Left ventricle myocardium superior (tissue), 1 donor: ENCODE results near the gene RAET1G. TPM values are rescaled to one million over a fixed set of nuclear protein-coding genes. Genes with fewer than 3 reads are reported as not detected.
"Not testable (repeated sequence)": the region's sequence is repeated elsewhere in the genome, so short reads cannot be mapped to it uniquely, and the experiment has no call there.

ENCODE experiments used
- ATAC-seq: fragments of 200-7000 bp; cut with Tn5 transposase; one replicate; pipeline ENCODE4 v1.9.1; 2020; ENCODE audit warnings: mild to moderate bottlenecking, moderate library complexity
- DNase-seq: peaks from one replicate; pipeline ENCODE4 v3.0.0-alpha.2; 2020
- intact Hi-C: fragments of 100-400 bp; cut with micrococcal nuclease; formaldehyde crosslinking; loops from one replicate; pipeline ENCODE4 v1.11.0; 2022
- total RNA-seq: library from RNA; stranded (reverse); fragmentation: NEBNext Ultra II Directional; extraction: Animal tissue kit (Norgen Biotek cat#: 25700); gene quantifications from one replicate; pipeline ENCODE4 v1.2.1, GENCODE V29; 2021
- donor health status: DM: no; HTN: yes; CAD: no; lungs with severe emphysema.

The RAET1G gene
- total RNA-seq, 1 donor from 2014 or later, result 0.32 TPM

DNA sequence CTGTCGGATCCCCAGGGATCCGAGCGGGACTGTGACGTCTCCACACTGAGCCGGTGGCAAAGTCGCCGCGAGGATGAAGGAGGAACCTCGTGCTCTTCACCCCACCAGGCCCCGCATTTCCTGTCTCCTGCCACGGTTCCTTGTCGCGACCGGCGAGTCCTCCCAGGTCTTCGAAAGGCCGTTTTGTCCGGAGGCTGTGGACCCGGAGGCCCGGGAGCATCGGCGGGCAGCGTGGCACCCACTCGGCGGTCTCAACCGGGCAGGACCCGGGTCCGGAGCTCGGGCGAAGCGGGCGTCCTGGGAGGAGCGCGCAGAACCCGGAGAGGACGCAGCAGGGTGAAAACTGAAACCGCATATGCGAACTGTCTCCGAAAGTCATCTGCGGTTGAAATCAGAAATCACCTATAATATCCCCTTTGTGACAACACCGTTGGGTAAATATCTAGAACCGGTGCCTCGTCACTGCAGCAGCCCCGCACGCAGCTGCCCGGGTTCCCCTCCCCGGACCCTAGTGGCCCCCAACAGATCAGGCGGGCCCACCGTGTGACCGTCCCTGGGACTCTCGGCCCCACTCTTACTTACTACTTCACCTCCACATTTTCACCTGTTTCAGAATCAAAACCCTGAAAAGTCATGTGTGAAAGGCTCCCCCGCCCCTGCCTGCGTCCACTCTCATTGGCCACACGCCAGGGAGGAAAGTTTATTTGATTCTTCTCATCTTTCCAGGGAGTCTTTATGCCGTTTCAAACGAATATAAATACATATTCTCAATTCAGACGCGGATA, 15.8 kb upstream of the RAET1G start:
- intact Hi-C loops, result loop anchor here (5.0 kb wide), 1 partner anchor 64 kb away; no protein-coding TSS in a partner anchor
- ATAC-seq, result no peak
- no peak for DNase-seq

DNA sequence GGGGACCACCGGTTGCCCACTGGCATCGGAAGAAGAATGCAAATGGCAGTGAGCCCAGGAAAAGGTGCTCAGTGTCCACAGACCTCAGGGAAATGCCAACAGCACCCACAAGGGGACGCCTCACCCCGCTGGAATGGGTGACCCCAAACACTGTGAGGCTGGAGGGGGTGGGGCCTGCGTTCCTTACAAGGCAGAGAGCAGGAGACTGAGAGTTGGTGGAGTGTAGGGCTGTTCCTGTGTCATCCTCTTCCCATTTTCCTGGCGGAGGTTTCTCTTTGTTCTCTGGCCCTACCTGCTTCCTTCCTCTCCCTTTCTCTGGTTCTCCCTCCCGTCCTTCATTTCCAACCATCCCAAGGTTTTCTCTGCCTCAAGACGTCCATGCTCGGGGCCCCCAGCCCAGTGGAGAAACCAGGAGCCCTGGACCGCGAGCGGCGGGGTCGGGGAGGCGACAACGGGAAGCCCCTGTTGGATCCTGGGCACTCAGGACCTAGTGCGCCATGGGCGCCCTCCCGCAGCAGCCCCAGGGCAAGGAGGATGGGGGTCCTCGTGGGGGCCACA, 15.2 kb upstream of the RAET1G start:
- not testable (repeated sequence) for ATAC-seq, DNase-seq
- intact Hi-C loops, result loop anchor here (5.0 kb wide), 1 partner anchor 64 kb away; no protein-coding TSS in a partner anchor

DNA sequence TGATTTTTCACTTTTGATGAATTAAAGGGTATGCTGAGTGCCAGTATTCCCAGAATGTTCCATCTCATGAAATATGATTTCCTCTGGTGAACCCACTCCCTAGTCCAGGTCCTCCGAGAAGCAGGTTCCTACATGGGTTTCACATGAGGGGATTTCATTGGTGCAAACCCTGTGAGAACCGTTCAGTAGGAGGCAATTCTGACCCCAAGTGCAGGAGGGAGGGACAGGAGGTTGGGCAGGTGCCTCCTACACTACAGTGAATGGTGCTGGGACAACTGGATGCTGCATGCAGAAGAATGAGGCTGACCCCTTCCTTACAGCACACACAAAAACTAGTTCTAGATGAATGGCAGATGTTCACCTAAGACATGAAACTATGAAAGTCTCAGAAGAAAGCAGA, 13.8 kb upstream of the RAET1G start:
- intact Hi-C loops, result loop anchor here (5.0 kb wide), 1 partner anchor 66 kb away; no protein-coding TSS in a partner anchor
- DNase-seq (no peak), ATAC-seq (no peak)

DNA sequence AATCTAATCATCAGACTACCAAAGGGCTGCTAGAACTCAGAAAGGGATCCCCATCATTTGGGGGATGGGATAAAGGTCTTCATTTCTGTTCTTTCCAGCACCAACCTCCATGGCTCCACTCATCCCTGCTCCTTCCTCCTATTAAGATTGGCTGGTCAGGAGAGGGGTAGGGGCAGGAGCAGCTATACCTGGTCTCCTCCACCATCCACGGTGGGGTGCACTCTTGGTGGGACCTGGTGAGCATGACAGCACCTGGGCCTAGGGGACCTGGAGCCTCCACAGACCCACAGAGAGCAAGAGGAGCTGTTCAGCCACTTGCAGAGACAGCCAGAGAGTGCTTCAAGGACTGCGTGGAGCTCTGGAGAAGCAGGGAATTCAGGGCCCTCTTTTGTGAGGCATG, 12.7 kb upstream of the RAET1G start:
- ATAC-seq (no peak), DNase-seq (no peak)
- intact Hi-C loops, result loop anchor here (5.0 kb wide), 1 partner anchor 67 kb away; no protein-coding TSS in a partner anchor

DNA sequence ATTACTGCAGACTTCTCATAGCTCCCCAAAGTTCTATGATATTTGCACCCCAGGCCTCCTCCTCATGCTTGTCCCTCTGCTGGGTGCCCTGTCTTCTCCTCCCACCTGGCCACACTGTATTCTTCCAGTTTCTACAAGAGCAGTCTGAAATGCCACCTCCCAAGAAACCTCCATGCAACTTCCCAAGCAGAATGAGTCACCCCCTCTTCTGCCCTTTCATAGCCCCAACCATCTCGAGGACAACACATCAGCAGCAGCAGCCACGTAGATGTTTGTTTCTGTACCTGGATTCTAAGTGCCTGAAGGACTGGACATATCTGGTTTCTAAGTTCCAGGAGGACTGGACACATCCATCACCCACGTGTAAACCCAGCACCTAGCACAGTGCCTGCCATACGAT, 12.3 kb upstream of the RAET1G start:
- intact Hi-C loops, result loop anchor here (5.0 kb wide), 1 partner anchor 67 kb away; no protein-coding TSS in a partner anchor
- no peak for DNase-seq
- ATAC-seq, result no peak

DNA sequence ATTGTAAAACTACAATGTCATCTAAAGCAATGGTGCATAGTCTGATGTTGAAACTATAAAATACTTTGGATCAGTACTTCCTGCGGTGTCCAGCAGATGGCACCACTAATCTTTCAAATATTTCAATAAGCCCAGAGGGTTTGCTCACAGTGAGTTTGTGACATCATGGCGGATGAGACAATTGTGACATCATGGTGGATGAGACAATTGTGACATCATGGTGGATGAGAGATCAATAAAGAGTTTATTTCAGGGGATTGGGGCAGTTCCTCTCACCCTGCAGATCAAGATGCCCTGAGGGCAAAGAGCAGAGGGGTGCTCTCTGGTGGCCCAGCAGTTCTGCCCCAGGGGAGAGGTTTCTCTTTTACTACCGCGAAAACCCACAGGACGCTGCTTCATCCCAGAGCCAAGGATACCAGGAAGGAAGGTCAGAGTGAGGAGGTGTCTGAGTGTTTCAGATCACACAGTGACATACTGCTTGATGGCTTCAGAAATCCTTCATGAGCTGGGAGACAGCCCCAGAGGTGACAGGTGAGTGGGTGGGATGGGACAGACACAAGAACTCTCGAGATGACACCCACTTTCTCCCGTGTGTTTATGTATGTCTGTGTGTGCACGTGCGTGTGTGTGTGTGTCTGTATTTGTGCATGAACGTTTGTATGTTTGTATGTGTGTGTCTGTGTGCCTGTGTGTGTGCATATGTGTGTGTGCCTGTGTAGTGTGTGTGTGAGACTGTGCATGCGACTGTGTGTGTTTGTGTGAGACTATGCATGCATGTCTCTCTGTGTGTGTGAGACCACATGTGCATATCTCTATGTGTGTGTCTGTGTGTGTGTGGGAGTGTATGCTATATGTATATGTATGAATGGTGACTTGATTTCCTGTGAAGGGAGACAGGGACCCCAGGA, 11.6 kb upstream of the RAET1G start:
- intact Hi-C loops, result loop anchor here (5.0 kb wide), 2 partner anchors 68 to 83 kb away; no protein-coding TSS in a partner anchor
- DNase-seq (peak; percentile 46), ATAC-seq (peak; percentile 74)

DNA sequence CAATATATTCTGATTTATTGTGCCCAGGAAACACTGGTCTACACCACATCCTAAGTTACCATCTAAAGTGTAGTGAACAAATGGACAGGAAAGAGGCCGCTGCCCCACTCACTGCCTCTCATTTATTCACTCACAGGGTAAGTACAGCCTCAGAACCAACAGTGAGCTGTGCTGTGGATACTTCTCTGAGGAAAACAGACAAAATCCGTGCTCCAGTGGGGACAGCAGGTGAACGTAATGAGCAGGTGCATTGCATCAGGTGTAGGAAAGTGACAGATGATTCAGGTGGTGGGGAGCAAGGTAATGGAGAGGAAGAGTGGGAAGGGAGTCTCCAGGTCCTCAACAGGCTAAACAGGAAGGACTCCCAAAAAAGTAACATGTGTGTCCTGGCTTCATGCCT, 10.5 kb upstream of the RAET1G start:
- intact Hi-C loops, result loop anchor here (5.0 kb wide), 1 partner anchor 84 kb away; no protein-coding TSS in a partner anchor
- ATAC-seq (no peak), DNase-seq (no peak)

DNA sequence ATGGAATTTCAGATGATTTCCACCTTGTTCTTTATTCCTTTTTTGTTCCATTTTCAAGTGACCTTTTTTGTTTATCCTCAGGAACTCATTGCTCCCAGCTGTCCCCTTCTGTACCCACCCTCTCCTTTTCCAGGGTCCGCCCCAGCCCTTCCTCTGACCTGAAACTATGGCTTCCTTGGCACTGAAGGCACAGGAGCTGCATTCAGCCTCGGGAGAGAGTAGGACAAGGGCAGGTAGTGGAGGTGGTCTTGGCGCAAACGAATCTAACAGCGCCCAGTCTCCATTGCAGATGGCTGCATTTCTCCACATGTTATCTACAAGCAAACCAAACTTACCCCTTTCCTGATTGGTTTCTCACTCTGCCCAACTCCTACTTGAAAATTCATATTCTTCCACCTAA, 10.1 kb upstream of the RAET1G start:
- intact Hi-C loops, result loop anchor here (5.0 kb wide), 1 partner anchor 84 kb away; no protein-coding TSS in a partner anchor
- ATAC-seq (no peak), DNase-seq (no peak)

DNA sequence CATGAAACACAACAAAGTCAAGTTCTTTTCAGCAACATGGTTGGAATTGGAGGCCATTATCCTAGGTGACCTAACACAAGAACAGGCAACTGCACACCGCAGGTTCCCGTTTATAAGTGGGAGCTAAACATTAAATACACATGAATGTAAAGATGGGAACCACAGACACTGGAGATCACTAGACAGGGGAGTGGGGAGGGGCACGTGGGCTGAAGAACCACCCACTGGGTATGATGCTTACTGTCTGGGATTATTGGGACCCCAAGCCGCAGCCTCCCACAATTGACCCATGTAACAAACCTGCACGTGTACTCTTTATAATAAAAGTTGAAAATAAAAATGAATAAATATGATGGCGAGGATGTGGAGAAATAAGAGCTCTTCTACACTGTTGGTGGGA, 8.6 kb upstream of the RAET1G start:
- intact Hi-C loops, result loop anchor here (5.0 kb wide), 1 partner anchor 86 kb away; no protein-coding TSS in a partner anchor
- DNase-seq (no peak), ATAC-seq (no peak)

DNA sequence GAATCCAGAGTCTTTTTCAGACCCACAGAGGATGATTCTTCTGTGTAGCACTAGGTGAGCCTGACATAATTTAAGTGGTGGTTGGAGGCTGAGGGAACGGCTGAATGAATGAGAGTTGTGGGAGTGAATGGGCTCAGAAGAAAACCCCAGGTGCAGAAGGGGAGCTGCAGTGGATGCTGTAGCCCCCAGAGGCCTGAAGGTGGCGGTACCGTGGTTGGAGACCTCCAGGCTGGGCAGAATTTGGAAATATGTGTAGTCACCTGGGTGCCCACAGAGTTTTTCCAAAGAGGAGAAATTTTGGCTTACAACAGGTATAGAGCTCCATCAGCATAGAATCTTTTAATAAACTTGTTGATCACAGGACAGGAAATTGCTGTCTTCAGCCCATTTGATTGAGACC, 6.5 kb upstream of the RAET1G start:
- DNase-seq (no peak), ATAC-seq (no peak)
- intact Hi-C loops, result loop anchor here (5.0 kb wide), 1 partner anchor 92 kb away; no protein-coding TSS in a partner anchor

DNA sequence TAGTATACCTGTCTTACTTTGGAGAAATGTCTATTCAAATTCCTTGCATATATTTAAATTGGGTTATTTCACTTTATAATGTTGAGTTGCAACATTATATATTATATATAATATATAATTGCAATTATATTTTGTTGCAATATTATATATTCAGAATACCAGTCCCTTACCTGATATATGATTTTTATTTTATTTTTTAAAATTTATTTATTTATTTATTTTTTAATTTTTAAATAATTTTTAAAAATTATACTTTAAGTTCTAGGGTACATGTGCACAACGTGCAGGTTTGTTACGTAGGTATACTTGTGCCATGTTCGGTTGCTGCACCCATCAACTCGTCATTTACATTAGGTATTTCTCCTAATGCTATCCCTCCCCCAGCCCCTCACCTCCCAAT, 4.1 kb upstream of the RAET1G start:
- DNase-seq, ATAC-seq: not testable (repeated sequence)
- intact Hi-C loops, result loop anchor here (5.0 kb wide), 1 partner anchor 90 kb away; no protein-coding TSS in a partner anchor

DNA sequence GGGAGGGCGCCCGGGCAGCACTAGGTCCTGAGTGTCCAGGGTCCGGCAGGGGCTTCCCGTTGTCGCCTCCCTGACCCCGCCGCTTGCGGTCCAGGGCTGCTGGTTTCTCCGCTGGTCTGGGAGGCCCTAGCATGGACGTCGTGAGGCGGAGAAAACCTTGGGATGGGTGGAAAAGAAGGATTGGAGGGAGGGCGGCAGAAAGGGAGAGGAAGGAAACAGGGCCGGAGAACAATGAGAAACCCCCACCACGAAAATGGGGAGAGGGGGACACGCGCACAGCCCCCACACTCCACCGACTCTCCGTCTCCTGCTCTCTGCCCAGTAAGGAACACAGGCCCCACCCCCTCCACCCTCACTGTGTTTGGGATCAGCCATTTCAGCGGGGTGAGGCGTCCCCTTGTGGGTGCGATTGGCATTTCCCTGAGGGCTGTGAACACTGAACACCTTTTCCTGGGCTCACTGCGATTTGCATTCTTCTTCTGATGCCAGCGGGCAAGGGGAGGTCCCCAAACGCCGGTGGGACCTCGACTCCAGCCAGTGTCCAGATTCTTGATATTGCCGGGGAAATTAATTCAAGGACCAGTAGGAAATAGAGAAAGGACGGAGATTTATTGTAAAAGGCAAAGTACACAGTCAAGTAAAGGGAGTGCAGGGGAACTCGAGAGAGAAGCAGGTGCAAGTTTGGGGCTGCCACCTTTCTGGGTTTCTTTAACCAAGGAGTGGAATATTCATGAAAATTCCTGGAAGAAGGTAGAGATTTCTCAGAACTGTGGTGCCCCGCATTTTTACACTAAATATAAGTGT, 3.3 kb upstream of the RAET1G start:
- DNase-seq (peak; percentile 92), ATAC-seq (peak; percentile 93)
- intact Hi-C loops, result loop anchor here (5.0 kb wide), 1 partner anchor 89 kb away; no protein-coding TSS in a partner anchor

DNA sequence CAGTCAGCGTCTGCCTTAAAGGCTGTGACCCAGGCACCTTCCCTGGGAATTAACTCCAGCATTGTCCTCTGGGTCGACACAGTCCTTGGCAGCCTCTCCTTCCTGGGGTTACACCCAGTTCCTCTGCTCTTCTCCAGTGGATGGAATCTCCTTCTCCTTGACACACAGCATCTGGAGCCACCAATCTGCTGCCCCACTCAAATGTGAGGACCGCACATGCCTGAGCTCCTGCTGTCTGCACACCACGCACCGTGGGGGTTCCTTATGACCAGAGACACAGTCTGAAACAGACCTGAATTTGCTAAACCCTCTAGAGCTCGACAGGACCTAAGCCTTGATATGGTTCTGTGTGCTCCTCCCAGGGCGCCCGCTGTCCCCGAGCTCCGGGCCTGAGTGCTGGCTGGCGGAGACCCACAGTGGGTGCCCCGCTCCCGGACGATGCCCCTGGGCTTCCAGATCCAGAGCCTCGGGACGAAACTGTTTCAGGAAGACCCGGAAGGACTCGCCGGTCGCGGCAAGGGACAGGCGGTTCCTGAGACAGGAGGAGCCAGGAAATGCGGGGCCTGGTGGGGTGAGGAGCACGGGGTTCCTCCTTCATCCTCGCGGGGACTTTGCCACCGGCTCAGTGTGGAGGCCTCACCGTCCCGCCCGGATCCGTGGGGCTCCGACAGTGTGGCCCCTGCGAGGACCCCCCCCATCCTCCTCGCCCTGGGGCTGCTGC, 2.5 kb upstream of the RAET1G start:
- intact Hi-C loops, result loop anchor here (5.0 kb wide), 1 partner anchor 88 kb away; no protein-coding TSS in a partner anchor
- DNase-seq (peak; percentile 55), ATAC-seq (peak; percentile 42)

DNA sequence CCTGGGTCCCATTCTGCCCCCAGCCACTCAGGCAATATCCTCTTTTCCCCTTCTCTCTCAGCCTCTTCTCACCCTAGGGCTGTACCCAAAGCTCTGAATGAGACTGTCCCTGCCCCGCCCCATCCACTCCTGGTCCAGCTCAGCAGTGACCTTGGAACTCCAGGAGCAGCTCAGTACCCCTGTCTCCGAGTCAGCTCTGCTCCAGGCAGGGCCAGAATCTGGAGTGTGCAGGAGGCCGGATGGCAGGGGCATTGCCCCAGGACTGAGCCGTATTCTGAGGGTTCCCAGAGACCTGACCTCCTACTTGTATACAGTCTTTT, 2.0 kb upstream of the RAET1G start:
- intact Hi-C loops, result loop anchor here (5.0 kb wide), 1 partner anchor 88 kb away; no protein-coding TSS in a partner anchor
- DNase-seq, result no peak
- no peak for ATAC-seq

DNA sequence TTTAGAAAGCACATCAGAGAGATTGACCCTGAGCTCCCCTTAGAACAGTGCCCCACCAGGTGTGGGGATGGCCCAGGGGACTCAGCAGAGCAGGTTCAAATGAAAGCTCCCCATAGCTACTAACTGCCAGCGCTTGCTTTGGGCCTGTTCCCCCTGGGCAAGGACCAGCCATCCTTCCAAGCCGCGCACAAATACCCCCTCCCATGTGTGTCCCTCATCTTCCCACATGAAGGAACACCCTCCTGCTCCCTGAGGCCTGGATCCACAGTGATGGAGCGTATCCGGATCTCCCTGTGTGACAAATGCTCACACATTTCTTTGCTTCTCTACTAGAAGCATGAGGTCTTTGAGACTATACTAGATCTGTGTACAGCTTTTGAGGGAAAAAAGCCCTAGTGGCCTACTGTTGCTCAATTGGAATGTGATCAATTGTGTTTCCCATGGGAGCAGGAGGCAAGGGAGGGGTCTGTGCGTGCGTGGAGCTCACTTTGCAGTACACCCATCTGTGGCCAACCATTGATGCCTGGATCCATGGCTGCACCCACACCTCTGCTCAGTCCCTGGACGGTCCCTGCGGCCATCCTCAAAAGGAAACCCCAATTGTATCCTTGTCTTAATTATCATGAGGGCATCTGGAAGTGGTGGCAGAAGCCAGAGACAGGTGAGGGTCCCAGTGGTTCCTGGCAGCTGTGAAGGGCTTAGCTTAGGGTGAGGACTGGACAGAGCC, 1.4 kb upstream of the RAET1G start:
- intact Hi-C loops, result no loop called here
- ATAC-seq (no peak), DNase-seq (no peak)

DNA sequence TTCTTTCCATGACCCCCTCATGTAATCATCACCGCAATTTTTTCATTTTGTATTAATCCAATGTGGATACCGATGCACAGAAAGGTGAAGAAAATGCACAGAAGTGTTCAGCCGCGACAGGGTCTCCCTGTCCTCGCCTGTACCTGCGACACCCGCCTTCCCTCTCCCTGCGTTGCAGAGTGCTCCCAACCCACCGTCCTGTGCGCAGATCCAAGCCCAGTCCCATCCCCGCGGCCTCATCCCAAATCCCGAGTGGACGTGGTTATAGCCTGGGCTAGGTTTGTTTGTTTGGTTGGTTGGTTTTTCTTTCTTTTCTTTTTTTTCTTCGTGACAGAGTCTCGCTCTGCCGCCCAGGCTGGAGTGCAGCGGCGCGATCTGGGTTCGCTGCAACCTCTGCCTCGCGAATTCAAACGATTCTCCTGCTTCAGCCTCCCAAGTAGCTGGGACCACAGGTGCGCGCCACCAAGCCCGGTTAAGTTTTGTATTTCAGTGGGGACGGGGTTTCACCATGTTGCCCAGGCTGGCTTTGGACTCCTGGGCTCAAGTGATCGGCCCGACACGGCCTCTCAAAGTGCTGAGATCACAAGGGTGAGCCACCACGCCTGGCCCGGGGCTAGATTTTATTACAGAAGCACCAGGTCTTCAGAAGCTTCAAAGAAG, 536 bp upstream of the RAET1G start:
- ATAC-seq, result no peak
- intact Hi-C loops, result no loop called here
- DNase-seq, result no peak

DNA sequence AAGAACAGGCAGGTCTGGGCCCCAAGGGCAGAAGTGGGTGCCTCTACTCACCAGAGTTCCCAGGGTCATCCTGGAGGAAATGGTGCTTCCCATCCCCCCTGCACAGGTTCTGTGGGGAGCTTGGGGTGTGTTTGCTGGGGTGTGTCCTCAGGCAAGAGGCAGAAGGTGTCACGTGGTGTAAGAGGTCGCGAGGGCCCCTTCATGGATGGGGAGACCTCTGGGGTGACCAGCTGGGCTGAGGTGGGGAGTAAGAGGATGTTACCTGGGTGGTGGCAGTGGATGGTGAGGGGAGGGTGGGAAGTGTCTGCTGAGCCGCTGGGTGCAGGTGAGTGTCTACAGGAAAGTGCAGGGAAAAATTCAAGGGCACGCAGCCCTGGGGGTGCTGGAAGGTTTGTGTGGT, 830 bp downstream of the RAET1G start:
- DNase-seq, intact Hi-C loops, ATAC-seq: not testable (repeated sequence)
